IMR-90 (cell line): ENCODE measurements around the gene TMEM25. TPM values are rescaled to one million over a fixed set of nuclear protein-coding genes. Genes with fewer than 3 reads are reported as not detected.

Experiments
- ATAC-seq: fragments of 200-7000 bp; cut with Tn5 transposase; 2 replicates; pipeline ENCODE4 v1.9.1; 2020; ENCODE audit warnings: low read depth, mild to moderate bottlenecking, moderate library complexity
- Bru-seq: library from RNA; stranded (reverse); fragments of 400-500 nt; gene quantifications from one replicate; lab custom pipeline; 2021; lab: Mats Ljungman, UMichigan
- BruChase-seq, 2 experiments: library from RNA; stranded (reverse); fragments of 400-500 nt; gene quantifications; one replicate each; lab custom pipeline; 2021; lab: Mats Ljungman, UMichigan
- BruUV-seq: library from RNA; stranded (reverse); fragments of 400-500 nt; replicated peaks from 2 replicates; lab custom pipeline; 2021; lab: Mats Ljungman, UMichigan
- CTCF ChIA-PET: fragments of 300-600 bp; formaldehyde crosslinking; extraction: SDS; loops from one replicate; lab custom pipeline; 2021; ENCODE audit warnings: antibody characterized with exemption; lab: Yijun Ruan, JAX
- POLR2A ChIA-PET: fragments of 300-600 bp; sonication (Branson Sonifier 250); formaldehyde crosslinking; loops from one replicate; lab custom pipeline; 2022; ENCODE audit warnings: antibody characterized with exemption; ENCODE audit not compliant: unreplicated experiment; lab: Charles Lee
- DNase-seq: peaks from one replicate; pipeline ENCODE4 v3.0.0; 2013
- H2AFZ ChIP-seq: replicated peaks from 2 replicates; pipeline ENCODE3; 2013; ENCODE audit warnings: low read length, mild to moderate bottlenecking; ENCODE audit not compliant: poor library complexity
- H2AK5ac ChIP-seq: 2 replicates; pipeline ENCODE4 v1.6.1; 2013; ENCODE audit warnings: low read depth, low read length, inconsistent platforms
- H2AK9ac ChIP-seq: replicated peaks from 2 replicates; pipeline ENCODE3; 2013; ENCODE audit warnings: mild to moderate bottlenecking, low read depth, low read length, moderate library complexity; ENCODE audit not compliant: poor library complexity
- H2BK120ac ChIP-seq: 2 replicates; pipeline ENCODE4 v1.6.1; 2013; ENCODE audit warnings: low read depth, low read length, inconsistent platforms
- H2BK15ac ChIP-seq: 3 replicates; pipeline ENCODE4 v1.6.1; 2013; ENCODE audit warnings: low read depth, low read length, inconsistent platforms
- H2BK20ac ChIP-seq: 2 replicates; pipeline ENCODE4 v1.6.1; 2013; ENCODE audit warnings: low read depth, mild to moderate bottlenecking, inconsistent platforms, low read length, moderate library complexity
- H2BK5ac ChIP-seq: 2 replicates; pipeline ENCODE4 v1.6.1; 2013; ENCODE audit warnings: mild to moderate bottlenecking, low read depth, low read length, inconsistent platforms; ENCODE audit not compliant: poor library complexity, severe bottlenecking
- H3K14ac ChIP-seq: replicated peaks from 2 replicates; pipeline ENCODE4 v1.6.1; 2013; ENCODE audit warnings: low read depth, low read length, inconsistent platforms
- H3K18ac ChIP-seq: 2 replicates; pipeline ENCODE4 v1.6.1; 2013; ENCODE audit warnings: low read depth, low read length, control low read depth
- H3K23ac ChIP-seq: 2 replicates; pipeline ENCODE4 v1.6.1; 2013; ENCODE audit warnings: low read depth, low read length, inconsistent platforms
- H3K27ac ChIP-seq: 2 replicates; pipeline ENCODE4 v1.5.1; 2013; ENCODE audit warnings: mild to moderate bottlenecking, control low read depth, low read length; ENCODE audit not compliant: insufficient read depth
- H3K27me3 ChIP-seq: 2 replicates; pipeline ENCODE4 v1.6.1; 2013; ENCODE audit warnings: low read length; ENCODE audit not compliant: control insufficient read depth, insufficient read depth
- H3K36me3 ChIP-seq: 2 replicates; pipeline ENCODE4 v1.6.1; 2013; ENCODE audit warnings: low read length, mixed read lengths; ENCODE audit not compliant: control insufficient read depth, insufficient read depth
- H3K4ac ChIP-seq: 2 replicates; pipeline ENCODE4 v1.6.1; 2013; ENCODE audit warnings: low read depth, low read length, inconsistent platforms
- H3K4me1 ChIP-seq: 2 replicates; pipeline ENCODE4 v1.6.1; 2013; ENCODE audit warnings: low read length, mixed read lengths; ENCODE audit not compliant: control insufficient read depth, insufficient read depth
- H3K4me2 ChIP-seq: 2 replicates; pipeline ENCODE4 v1.6.1; 2013; ENCODE audit warnings: low read depth, mild to moderate bottlenecking, control low read depth, low read length, moderate library complexity
- H3K4me3 ChIP-seq: 2 replicates; pipeline ENCODE4 v1.5.1; 2013; ENCODE audit warnings: low read depth, mild to moderate bottlenecking, control low read depth, low read length, moderate library complexity; ENCODE audit not compliant: insufficient read depth
- H3K56ac ChIP-seq: 2 replicates; pipeline ENCODE4 v1.6.1; 2013; ENCODE audit warnings: low read length, inconsistent platforms; ENCODE audit not compliant: insufficient read depth; ENCODE audit errors: extremely low read depth
- H3K79me1 ChIP-seq, 2 experiments: 2 replicates each; pipeline ENCODE4 v1.6.1; 2013; ENCODE audit warnings: low read length in 2 of 2, inconsistent platforms in 1 of 2, low read depth in 1 of 2
- H3K9ac ChIP-seq: 2 replicates; pipeline ENCODE4 v1.6.1; 2013; ENCODE audit warnings: low read depth, low read length, control low read depth
- H3K9me1 ChIP-seq: 2 replicates; pipeline ENCODE4 v1.6.1; 2013; ENCODE audit warnings: low read length, inconsistent platforms; ENCODE audit not compliant: insufficient read depth
- H3K9me3 ChIP-seq: 2 replicates; pipeline ENCODE4 v1.6.1; 2013; ENCODE audit warnings: low read length; ENCODE audit not compliant: control insufficient read depth, insufficient read depth
- H4K20me1 ChIP-seq: 2 replicates; pipeline ENCODE4 v1.6.1; 2013; ENCODE audit warnings: low read length, inconsistent platforms; ENCODE audit not compliant: insufficient read depth
- H4K5ac ChIP-seq: 2 replicates; pipeline ENCODE4 v1.6.1; 2013; ENCODE audit warnings: mild to moderate bottlenecking, low read depth, low read length, control low read depth
- H4K8ac ChIP-seq, 2 experiments: 2 replicates each; pipeline ENCODE4 v1.6.1; 2013; ENCODE audit warnings: low read depth in 2 of 2, low read length in 2 of 2, control low read depth in 1 of 2, inconsistent platforms in 1 of 2
- H4K91ac ChIP-seq: 2 replicates; pipeline ENCODE4 v1.6.1; 2013; ENCODE audit warnings: low read depth, low read length, inconsistent platforms; ENCODE audit not compliant: insufficient read depth
- ELK1 ChIP-seq: fragments of 150-350 bp; IDR thresholded peaks from 2 replicates; pipeline ENCODE4 v1.6.1; 2016; ENCODE audit warnings: low read depth, mild to moderate bottlenecking, low read length, moderate library complexity, borderline replicate concordance
- MAZ ChIP-seq: IDR thresholded peaks from 2 replicates; pipeline ENCODE4 v1.6.1; 2012; ENCODE audit warnings: low read depth, mild to moderate bottlenecking, low read length, improper control_type of control experiment, moderate library complexity, borderline replicate concordance
- MXI1 ChIP-seq: IDR thresholded peaks from 2 replicates; pipeline ENCODE4 v1.6.1; 2012; ENCODE audit warnings: low read depth, mild to moderate bottlenecking, low read length, moderate library complexity, borderline replicate concordance
- USF2 ChIP-seq: fragments of 150-350 bp; IDR thresholded peaks from 2 replicates; pipeline ENCODE4 v1.6.1; 2017; ENCODE audit warnings: mild to moderate bottlenecking, antibody characterized with exemption, low read length, low read depth
- WGBS, 2 experiments: methylation state at CpG; one replicate each; pipeline versions ENCODE4 v1.1.5 to v1.1.7; 2013; ENCODE audit warnings: missing lambda C conversion rate in 2 of 2; ENCODE audit not compliant: insufficient read length in 1 of 2; ENCODE audit errors: extremely low coverage in 2 of 2; 5-methylcytosine and 5-hydroxymethylcytosine counted together
- dilution Hi-C: fragments of 300-500 bp; cut with HindIII; formaldehyde crosslinking; loops from one replicate; pipeline ENCODE4 v1.14.3; 2018; ENCODE audit warnings: low sequenced_read_pairs; ENCODE audit not compliant: unreplicated experiment
- in situ Hi-C: fragments of 300-500 bp; cut with MboI; formaldehyde crosslinking; loops from 3 replicates; pipeline ENCODE4 v1.14.3; 2019; ENCODE audit warnings: low sequenced_read_pairs, inconsistent platforms, mixed read lengths
- intact Hi-C: fragments of 100-400 bp; cut with micrococcal nuclease; formaldehyde crosslinking; loops from 2 replicates; pipeline ENCODE4 v1.10.0; 2022
- long read RNA-seq: library from polyadenylated mRNA; unstranded; transcript quantifications from one replicate; pipeline ENCODE4 v2.0.0, GENCODE V29; 2021; ENCODE audit not compliant: unreplicated experiment
- polyA plus RNA-seq, 3 experiments: library from polyadenylated mRNA; depleted of rRNA; stranded (reverse); fragments of >200 nt; gene quantifications; 2 replicates each; pipeline ENCODE4 v1.2.3, GENCODE V29; 2012; ENCODE audit warnings: low replicate concordance in 1 of 3
- total RNA-seq: library from RNA; depleted of rRNA; stranded (reverse); fragments of >200 nt; gene quantifications from 2 replicates; pipeline ENCODE4 v1.2.3, GENCODE V29; 2012; rRNA removed

The TMEM25 gene
- total RNA-seq (14.0 and 14.2 TPM in 2 replicates), polyA plus RNA-seq (2012; rRNA removed) (37.1 and 41.7 TPM in 2 replicates), Bru-seq, nascent RNA (percentile 46 among the genes with signal in this experiment), BruChase-seq, experiment 1, labeled RNA remaining after a 6-hour chase (percentile 53 among the genes with signal in this experiment), BruChase-seq, experiment 2, labeled RNA remaining after a 2-hour chase (percentile 44 among the genes with signal in this experiment)
- 19.5 and 40.7 TPM in 2 replicates for polyA plus RNA-seq (2012; cell fraction: cytosol; rRNA removed)
- polyA plus RNA-seq (2012; cell fraction: nucleus; rRNA removed; ENCODE audit: low replicate concordance), result 67.7 and 134 TPM in 2 replicates
- long read RNA-seq, transcript TMEM25-201 (9 exons, 2,409 nt), result major isoform, 6 of 23 reads
- long read RNA-seq, partial matches to known transcripts, result 2 of 23 reads
- long read RNA-seq, other reads (novel, unspliced or antisense), result 11 of 23 reads

- H3K14ac ChIP-seq, result peak within 1 kb of the TSS; percentile 79; the same call in 1 of the 2 replicates
- H3K9ac ChIP-seq, result peak within 1 kb of the TSS; percentile 91
- H4K5ac ChIP-seq, result peak within 1 kb of the TSS; percentile 88
- H3K23ac ChIP-seq, result peak within 1 kb of the TSS; percentile 92
- H2BK5ac ChIP-seq, result peak within 1 kb of the TSS; percentile 19
- peak within 1 kb of the TSS; percentile 55 for H4K91ac ChIP-seq
- H4K20me1 ChIP-seq, result no peaks in the 10 kb centered on the region
- BruUV-seq, result no TSS peak
- 0% methylated on average over 43 of the region's 94 CpGs; no CpG with 5 or more reads in 1 of the 2 experiments for WGBS, 2 experiments
- no peak within 1 kb of the TSS; the same call in 2 of the 3 replicates for H2BK15ac ChIP-seq
- no peaks in the 10 kb centered on the region for H3K9me3 ChIP-seq
- peak within 1 kb of the TSS; percentile 32; the same call in 1 of the 2 replicates for H3K27ac ChIP-seq
- peaks cover 2% of the 10 kb centered on the region; the same call in 1 of the 2 replicates for H3K4me1 ChIP-seq
- dilution Hi-C loops, result no loop called here
- H3K56ac ChIP-seq, result peak within 1 kb of the TSS; percentile 38; the same call in 1 of the 2 replicates
- TF ChIP-seq MXI1 (peak; percentile 53; the same call in 1 of the 2 replicates), MAZ (peak; percentile 67; the same call in 1 of the 2 replicates), USF2 (0 out of 2 replicates have a peak, but pooled peaks have one; percentile 26), ELK1 (no peak)
- ChIA-PET CTCF (no interaction called here), POLR2A (no interaction called here)
- DNase-seq, result peak; percentile 32
- ATAC-seq, result peak; percentile 86
- no peak within 1 kb of the TSS; the same call in 1 of the 2 replicates for H2BK20ac ChIP-seq
- peak within 1 kb of the TSS; percentile 81 for H3K4ac ChIP-seq
- intact Hi-C loops, result loop anchor here (2.0 kb wide), 1 partner anchor 36 kb away; no protein-coding TSS in a partner anchor
- H3K27me3 ChIP-seq, result no peaks in the 10 kb centered on the region
- peak within 1 kb of the TSS; percentile 53 for H2AK5ac ChIP-seq
- peak within 1 kb of the TSS; percentile 98 for H2AFZ ChIP-seq
- peak within 1 kb of the TSS; percentile 34 to 83; a peak in 3 of 4 replicates for H4K8ac ChIP-seq
- H3K36me3 ChIP-seq, result peaks cover 3% of the 10 kb centered on the region
- H2BK120ac ChIP-seq, result peak within 1 kb of the TSS; percentile 70; the same call in 1 of the 2 replicates
- H3K79me1 ChIP-seq, result peaks cover 0 to 24% of the 10 kb centered on the region in 2 experiments; a peak in 3 of 4 replicates
- in situ Hi-C loops, result no loop called here
- H3K9me1 ChIP-seq, result no peaks in the 10 kb centered on the region
- H3K18ac ChIP-seq, result peak within 1 kb of the TSS; percentile 67; the same call in 1 of the 2 replicates
- H3K4me2 ChIP-seq, result peak within 1 kb of the TSS; percentile 100
- peak within 1 kb of the TSS; percentile 86 for H2AK9ac ChIP-seq
- H3K4me3 ChIP-seq, result peak within 1 kb of the TSS; percentile 92
Observed at GRCh38 chr11:118530683-118531596, at the start of gene TMEM25. TMEM25 (plus strand) TSS chr11:118531192; CDS start chr11:118531802, 610 bp downstream.
